ENCODE data around the gene C22orf23. TPM values are rescaled to one million over a fixed set of nuclear protein-coding genes. Genes with fewer than 3 reads are reported as not detected.

Gene C22orf23
- total RNA-seq, 2 experiments from 2014 or later, result not detected

DNA sequence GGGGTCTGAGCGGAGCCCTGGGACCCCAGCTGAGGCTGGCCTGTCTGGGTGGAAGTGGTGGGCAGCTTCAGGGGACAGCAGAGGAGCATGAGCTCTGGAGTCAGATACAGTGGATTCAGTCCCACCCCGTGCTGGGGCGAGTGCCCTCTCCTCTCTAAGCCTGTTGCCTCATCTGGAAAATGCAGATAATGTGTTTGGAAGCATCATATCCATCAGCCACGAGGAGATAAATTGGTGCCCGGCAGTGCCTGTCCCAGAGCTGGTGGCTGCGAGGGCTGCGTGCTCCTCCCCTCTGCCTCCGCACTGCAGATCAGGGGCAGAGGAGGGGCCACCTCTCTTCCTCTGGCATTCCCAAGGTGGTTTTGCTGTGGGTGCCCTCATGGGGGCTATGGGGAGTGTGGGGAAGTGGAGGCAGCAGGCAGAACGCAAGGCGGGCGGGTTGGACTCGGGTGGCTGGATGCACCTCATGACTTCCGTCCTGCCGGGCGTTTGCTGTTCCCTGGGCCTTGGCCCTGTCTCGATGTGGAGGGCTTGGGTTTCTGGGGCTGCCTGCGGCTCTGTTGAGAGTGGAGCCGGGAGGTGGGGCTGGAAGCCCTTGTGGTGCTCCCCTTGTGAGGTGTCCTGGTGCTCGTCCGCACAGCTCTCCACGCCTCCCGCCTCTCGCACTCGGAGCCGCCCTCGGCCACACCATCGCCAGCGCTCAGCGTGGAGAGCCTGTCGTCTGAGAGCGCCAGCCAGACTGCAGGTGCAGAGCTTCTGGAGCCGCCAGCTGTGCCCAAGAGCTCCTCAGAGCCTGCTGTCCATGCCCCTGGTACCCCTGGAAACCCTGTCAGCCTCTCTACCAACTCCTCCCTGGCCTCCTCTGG lies 26.4 kb downstream of the C22orf23 start:
- TF ChIP-seq, protein P1, sequence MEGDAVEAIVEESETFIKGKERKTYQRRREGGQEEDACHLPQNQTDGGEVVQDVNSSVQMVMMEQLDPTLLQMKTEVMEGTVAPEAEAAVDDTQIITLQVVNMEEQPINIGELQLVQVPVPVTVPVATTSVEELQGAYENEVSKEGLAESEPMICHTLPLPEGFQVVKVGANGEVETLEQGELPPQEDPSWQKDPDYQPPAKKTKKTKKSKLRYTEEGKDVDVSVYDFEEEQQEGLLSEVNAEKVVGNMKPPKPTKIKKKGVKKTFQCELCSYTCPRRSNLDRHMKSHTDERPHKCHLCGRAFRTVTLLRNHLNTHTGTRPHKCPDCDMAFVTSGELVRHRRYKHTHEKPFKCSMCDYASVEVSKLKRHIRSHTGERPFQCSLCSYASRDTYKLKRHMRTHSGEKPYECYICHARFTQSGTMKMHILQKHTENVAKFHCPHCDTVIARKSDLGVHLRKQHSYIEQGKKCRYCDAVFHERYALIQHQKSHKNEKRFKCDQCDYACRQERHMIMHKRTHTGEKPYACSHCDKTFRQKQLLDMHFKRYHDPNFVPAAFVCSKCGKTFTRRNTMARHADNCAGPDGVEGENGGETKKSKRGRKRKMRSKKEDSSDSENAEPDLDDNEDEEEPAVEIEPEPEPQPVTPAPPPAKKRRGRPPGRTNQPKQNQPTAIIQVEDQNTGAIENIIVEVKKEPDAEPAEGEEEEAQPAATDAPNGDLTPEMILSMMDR (IDR thresholded peaks at IDR 0.05), result no peak
- Mint-ChIP-seq H3K36me3 (ENCODE audit: low read depth) (no peaks in the 10 kb centered on the region), H3K9me3 (no peaks in the 10 kb centered on the region), H3K4me3 (no peak overlapping the region), H3K27ac (no peak overlapping the region), H3K4me1 (ENCODE audit: low read depth) (no peaks in the 10 kb centered on the region), H3K27me3 (no peaks in the 10 kb centered on the region)
- DNase-seq (no peak), ATAC-seq (no peak)
- intact Hi-C loops (cut with micrococcal nuclease), result no loop called here
- POLR2A ChIA-PET, result interaction anchor here (1.2 kb wide), 1 partner anchor 21 kb away, joined by 3 read pairs; no protein-coding TSS in a partner anchor
- CTCF ChIA-PET, result interaction anchor here (1.1 kb wide), 1 partner anchor 39 kb away, joined by 3 read pairs; no protein-coding TSS in a partner anchor

GRCh38 chr22:37926358-37926757 lies 27.0 kb downstream of the C22orf23 start:
- Mint-ChIP-seq H3K36me3 (ENCODE audit: low read depth) (no peaks in the 10 kb centered on the region), H3K27ac (no peak overlapping the region), H3K4me1 (ENCODE audit: low read depth) (no peaks in the 10 kb centered on the region), H3K4me3 (no peak overlapping the region), H3K9me3 (no peaks in the 10 kb centered on the region), H3K27me3 (no peaks in the 10 kb centered on the region)
- TF ChIP-seq, protein P1 (IDR thresholded peaks at IDR 0.05), result no peak
- ChIA-PET CTCF (interaction anchor here (1.1 kb wide), 2 partner anchors 39 to 109 kb away, joined by 3 read pairs; no protein-coding TSS in a partner anchor), POLR2A (interaction anchor here (1.2 kb wide), 1 partner anchor 21 kb away, joined by 3 read pairs; no protein-coding TSS in a partner anchor)
- intact Hi-C loops (cut with micrococcal nuclease), result no loop called here
- ATAC-seq (no peak), DNase-seq (no peak)

- no peaks in the 10 kb centered on the region for H3K27me3 Mint-ChIP-seq
Measured at GRCh38 chr22:37925767-37926166, 27.6 kb downstream of the C22orf23 start.

DNA sequence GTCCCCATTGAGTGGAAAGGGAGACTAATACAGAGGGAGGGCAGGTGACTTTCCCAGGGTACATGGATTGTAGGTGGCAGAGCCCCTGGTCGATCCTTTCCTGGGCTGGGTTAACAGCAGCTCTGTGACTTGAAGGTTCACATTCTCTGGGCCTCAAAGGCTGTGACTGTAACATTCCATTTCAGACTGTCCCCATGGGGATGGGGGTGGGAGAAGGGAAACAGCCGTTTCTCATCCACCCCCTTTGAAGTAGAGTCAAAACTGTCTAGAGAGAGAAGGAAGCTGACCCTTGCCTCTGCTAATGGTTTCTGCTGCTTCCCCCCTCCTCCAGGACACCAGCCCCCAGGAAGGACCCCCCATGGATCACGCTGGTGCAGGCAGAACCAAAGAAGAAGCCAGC lies 28.1 kb downstream of the C22orf23 start:
- Mint-ChIP-seq H3K4me3 (no peak overlapping the region), H3K27me3 (no peaks in the 10 kb centered on the region), H3K4me1 (ENCODE audit: low read depth) (peaks cover under 1% of the 10 kb centered on the region), H3K27ac (no peak overlapping the region), H3K9me3 (no peaks in the 10 kb centered on the region), H3K36me3 (ENCODE audit: low read depth) (no peaks in the 10 kb centered on the region)
- POLR2A ChIA-PET, result no interaction called here
- intact Hi-C loops (cut with micrococcal nuclease), result no loop called here
- TF ChIP-seq, protein P1 (IDR thresholded peaks at IDR 0.05), result no peak
- CTCF ChIA-PET, result interaction anchor here (1.1 kb wide), 1 partner anchor 108 kb away, joined by 3 read pairs; no protein-coding TSS in a partner anchor
- ATAC-seq (no peak), DNase-seq (no peak)

More at GRCh38 chr22:37925767-37926166, 27.6 kb downstream of the C22orf23 start:
- Mint-ChIP-seq H3K4me3 (no peak overlapping the region), H3K36me3 (ENCODE audit: low read depth) (no peaks in the 10 kb centered on the region), H3K4me1 (ENCODE audit: low read depth) (no peaks in the 10 kb centered on the region), H3K9me3 (no peaks in the 10 kb centered on the region), H3K27ac (no peak overlapping the region)
- intact Hi-C loops (cut with micrococcal nuclease), result no loop called here
- CTCF ChIA-PET, result interaction anchor here (1.1 kb wide), 1 partner anchor 108 kb away, joined by 3 read pairs; no protein-coding TSS in a partner anchor
- TF ChIP-seq, protein P1 (IDR thresholded peaks at IDR 0.05), result no peak
- POLR2A ChIA-PET, result no interaction called here
- DNase-seq, result no peak
- no peak for ATAC-seq

Data from activated CD8-positive, alpha-beta T cell treated with anti-CD3 and anti-CD28 coated beads for 36 hours (primary cell).